Measurements from ENCODE around the gene IL24. TPM values are rescaled to one million over a fixed set of nuclear protein-coding genes. Genes with fewer than 3 reads are reported as not detected.

IL24 gene
- total RNA-seq, 1 donor from 2014 or later: not detected

DNA sequence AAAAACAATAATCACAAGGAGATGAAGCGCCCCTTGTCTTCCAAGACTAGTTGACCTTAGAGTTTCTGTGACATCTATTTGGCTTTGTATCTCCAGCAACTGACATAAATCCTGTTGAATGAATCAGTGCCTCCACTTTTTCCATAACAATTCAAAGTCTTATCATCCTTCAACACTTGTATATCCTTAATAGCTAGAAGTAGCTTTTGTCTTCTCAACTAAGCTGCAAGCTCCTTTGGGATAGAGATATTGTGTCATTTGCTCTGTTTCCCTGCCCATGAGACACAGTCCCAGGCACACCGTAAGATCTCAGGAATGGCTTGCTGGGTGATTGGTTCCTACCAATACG, 43.3 kb downstream of the IL24 start:
- no peak overlapping the region for H3K4me3 Mint-ChIP-seq
- no peak overlapping the region for H3K27ac Mint-ChIP-seq
- no peak overlapping the region for H3K4me2 ChIP-seq
- no peaks in the 10 kb centered on the region for H3K9me3 Mint-ChIP-seq
- no peak overlapping the region for H3K9ac ChIP-seq
- H2AFZ ChIP-seq (replicated peaks): no peak overlapping the region
- H3K36me3 ChIP-seq: no peaks in the 10 kb centered on the region
- peaks cover 3% of the 10 kb centered on the region for H3K27me3 Mint-ChIP-seq (ENCODE audit: insufficient read depth, low read depth)
- TF ChIP-seq EZH2 (IDR thresholded peaks at IDR 0.05) (no peak), EZH2phosphoT487 (IDR thresholded peaks at IDR 0.05) (no peak)
- H3K4me1 ChIP-seq: no peaks in the 10 kb centered on the region
- no peaks in the 10 kb centered on the region for H4K20me1 ChIP-seq (ENCODE audit: low read depth)
- no peak overlapping the region for H3K4me3 ChIP-seq
- no peaks in the 10 kb centered on the region for H3K9me3 ChIP-seq (ENCODE audit: low read depth)
- H3K79me2 ChIP-seq (ENCODE audit: low read depth): no peaks in the 10 kb centered on the region
- no peaks in the 10 kb centered on the region for H3K27me3 ChIP-seq
- DNase-seq (ENCODE audit: low spot score): no peak
- no peaks in the 10 kb centered on the region for H3K4me1 Mint-ChIP-seq
- no peaks in the 10 kb centered on the region for H3K36me3 Mint-ChIP-seq
- no peak overlapping the region for H3K27ac ChIP-seq
- no peaks in the 10 kb centered on the region for H3F3A ChIP-seq (ENCODE audit: low read depth)

DNA sequence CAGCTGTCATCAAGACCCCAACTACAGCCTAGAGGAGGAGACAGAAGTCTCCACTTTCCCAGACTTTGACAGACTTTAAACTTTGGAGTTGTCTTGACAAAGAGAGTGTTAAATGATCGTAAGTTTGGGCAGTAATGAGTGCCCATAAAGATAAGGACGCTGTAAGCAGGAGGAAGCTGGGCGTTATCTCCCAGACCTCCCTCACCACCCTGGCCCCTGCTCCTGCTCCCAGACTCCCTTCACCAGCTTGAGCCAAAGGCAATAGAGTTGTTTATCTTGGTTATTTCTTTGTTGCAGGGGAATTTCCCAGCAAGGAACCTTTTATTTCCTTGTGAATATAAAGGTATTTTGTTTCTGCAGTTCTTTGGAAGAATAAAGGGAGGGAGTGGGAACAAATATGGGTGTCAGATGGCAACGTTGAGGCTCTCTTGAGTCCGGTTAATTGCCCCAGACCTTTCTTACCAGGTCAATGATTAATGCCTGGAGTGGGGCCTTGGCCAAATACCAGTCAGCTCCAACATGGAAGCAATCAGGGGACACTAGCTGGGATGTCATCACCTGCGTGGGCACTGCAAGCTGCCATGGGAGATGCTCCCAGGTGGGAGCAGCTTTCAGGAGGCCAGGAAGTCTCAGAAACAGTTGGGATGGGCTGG, 44.6 kb downstream of the IL24 start:
- Mint-ChIP-seq H3K27me3 (ENCODE audit: insufficient read depth, low read depth) (peaks cover 3% of the 10 kb centered on the region), H3K4me3 (no peak overlapping the region), H3K4me1 (no peaks in the 10 kb centered on the region), H3K27ac (no peak overlapping the region), H3K9me3 (no peaks in the 10 kb centered on the region), H3K36me3 (no peaks in the 10 kb centered on the region)
- Histone ChIP-seq H3K9ac (no peak overlapping the region), H3K27me3 (no peaks in the 10 kb centered on the region), H3K27ac (no peak overlapping the region), H3K36me3 (no peaks in the 10 kb centered on the region), H3K79me2 (ENCODE audit: low read depth) (no peaks in the 10 kb centered on the region), H3K4me1 (no peaks in the 10 kb centered on the region), H2AFZ (replicated peaks) (no peak overlapping the region), H3K4me3 (no peak overlapping the region), H3K4me2 (no peak overlapping the region), H4K20me1 (ENCODE audit: low read depth) (no peaks in the 10 kb centered on the region), H3F3A (ENCODE audit: low read depth) (no peaks in the 10 kb centered on the region), H3K9me3 (ENCODE audit: low read depth) (no peaks in the 10 kb centered on the region)
- no peak for TF ChIP-seq EZH2 (IDR thresholded peaks at IDR 0.05)
- TF ChIP-seq, protein P1, sequence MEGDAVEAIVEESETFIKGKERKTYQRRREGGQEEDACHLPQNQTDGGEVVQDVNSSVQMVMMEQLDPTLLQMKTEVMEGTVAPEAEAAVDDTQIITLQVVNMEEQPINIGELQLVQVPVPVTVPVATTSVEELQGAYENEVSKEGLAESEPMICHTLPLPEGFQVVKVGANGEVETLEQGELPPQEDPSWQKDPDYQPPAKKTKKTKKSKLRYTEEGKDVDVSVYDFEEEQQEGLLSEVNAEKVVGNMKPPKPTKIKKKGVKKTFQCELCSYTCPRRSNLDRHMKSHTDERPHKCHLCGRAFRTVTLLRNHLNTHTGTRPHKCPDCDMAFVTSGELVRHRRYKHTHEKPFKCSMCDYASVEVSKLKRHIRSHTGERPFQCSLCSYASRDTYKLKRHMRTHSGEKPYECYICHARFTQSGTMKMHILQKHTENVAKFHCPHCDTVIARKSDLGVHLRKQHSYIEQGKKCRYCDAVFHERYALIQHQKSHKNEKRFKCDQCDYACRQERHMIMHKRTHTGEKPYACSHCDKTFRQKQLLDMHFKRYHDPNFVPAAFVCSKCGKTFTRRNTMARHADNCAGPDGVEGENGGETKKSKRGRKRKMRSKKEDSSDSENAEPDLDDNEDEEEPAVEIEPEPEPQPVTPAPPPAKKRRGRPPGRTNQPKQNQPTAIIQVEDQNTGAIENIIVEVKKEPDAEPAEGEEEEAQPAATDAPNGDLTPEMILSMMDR (IDR thresholded peaks at IDR 0.05): no peak
- TF ChIP-seq EZH2phosphoT487 (IDR thresholded peaks at IDR 0.05): no peak
- DNase-seq (ENCODE audit: low spot score): no peak

DNA sequence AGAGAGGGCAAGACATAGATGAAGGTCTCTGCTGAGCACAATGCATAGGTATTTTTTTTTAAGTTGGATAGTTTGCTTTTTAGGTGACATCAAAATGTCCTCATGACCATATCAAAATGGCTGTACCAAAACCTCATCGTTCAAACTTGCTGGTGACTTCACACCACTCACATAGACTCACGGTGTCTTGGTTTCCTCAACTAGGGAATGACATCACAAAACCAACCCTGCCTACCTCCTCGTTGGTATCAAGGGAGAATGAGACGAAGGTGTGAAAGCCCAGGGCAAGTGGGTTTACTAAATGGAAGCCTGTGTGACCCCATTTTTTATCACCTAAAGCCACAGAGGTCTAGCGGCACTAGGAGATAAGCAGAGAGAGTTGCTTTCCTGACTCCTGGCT, 47.5 kb downstream of the IL24 start:
- no peak overlapping the region for H3K4me3 Mint-ChIP-seq
- no peaks in the 10 kb centered on the region for H3K4me1 ChIP-seq
- H3K36me3 ChIP-seq: no peaks in the 10 kb centered on the region
- H3K27ac Mint-ChIP-seq: no peak overlapping the region
- TF ChIP-seq, protein P1 (IDR thresholded peaks at IDR 0.05): no peak
- TF ChIP-seq EZH2 (IDR thresholded peaks at IDR 0.05): no peak
- TF ChIP-seq EZH2phosphoT487 (IDR thresholded peaks at IDR 0.05): no peak
- H3K27me3 ChIP-seq: no peaks in the 10 kb centered on the region
- H3K4me1 Mint-ChIP-seq: no peaks in the 10 kb centered on the region
- no peaks in the 10 kb centered on the region for H3F3A ChIP-seq (ENCODE audit: low read depth)
- no peak overlapping the region for H3K27ac ChIP-seq
- no peak overlapping the region for H3K4me3 ChIP-seq
- H3K9me3 Mint-ChIP-seq: no peaks in the 10 kb centered on the region
- H3K4me2 ChIP-seq: no peak overlapping the region
- no peak for DNase-seq (ENCODE audit: low spot score)
- no peaks in the 10 kb centered on the region for H3K27me3 Mint-ChIP-seq (ENCODE audit: insufficient read depth, low read depth)
- no peaks in the 10 kb centered on the region for H3K79me2 ChIP-seq (ENCODE audit: low read depth)
- H3K9me3 ChIP-seq (ENCODE audit: low read depth): no peaks in the 10 kb centered on the region
- H3K36me3 Mint-ChIP-seq: no peaks in the 10 kb centered on the region
- H3K9ac ChIP-seq: no peak overlapping the region
- no peaks in the 10 kb centered on the region for H4K20me1 ChIP-seq (ENCODE audit: low read depth)
- no peak overlapping the region for H2AFZ ChIP-seq (replicated peaks)

DNA sequence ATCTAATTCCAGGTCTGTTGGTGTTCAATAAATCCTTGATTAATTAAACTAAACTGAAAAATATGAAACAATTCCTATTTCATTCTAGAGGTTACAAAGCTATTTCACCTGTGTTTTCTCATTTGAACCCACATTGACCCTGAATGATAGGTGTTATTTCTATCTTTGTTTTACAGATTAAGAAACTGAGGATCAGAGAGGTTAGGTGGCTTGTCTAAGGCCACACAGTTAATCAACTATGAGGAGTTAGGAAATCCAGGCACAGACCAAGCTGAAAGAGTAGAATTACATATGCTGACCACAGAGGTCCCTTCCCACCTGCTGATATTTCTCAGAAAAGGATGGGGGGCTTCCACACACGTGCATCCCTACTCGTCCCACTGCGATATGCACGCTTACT, 48.5 kb downstream of the IL24 start:
- H3F3A ChIP-seq (ENCODE audit: low read depth): no peaks in the 10 kb centered on the region
- H3K27me3 Mint-ChIP-seq (ENCODE audit: insufficient read depth, low read depth): no peaks in the 10 kb centered on the region
- no peaks in the 10 kb centered on the region for H4K20me1 ChIP-seq (ENCODE audit: low read depth)
- no peaks in the 10 kb centered on the region for H3K9me3 Mint-ChIP-seq
- no peaks in the 10 kb centered on the region for H3K79me2 ChIP-seq (ENCODE audit: low read depth)
- H3K4me2 ChIP-seq: no peak overlapping the region
- no peak overlapping the region for H2AFZ ChIP-seq (replicated peaks)
- H3K4me3 ChIP-seq: no peak overlapping the region
- no peaks in the 10 kb centered on the region for H3K36me3 ChIP-seq
- H3K4me3 Mint-ChIP-seq: no peak overlapping the region
- no peak overlapping the region for H3K27ac Mint-ChIP-seq
- H3K9me3 ChIP-seq (ENCODE audit: low read depth): no peaks in the 10 kb centered on the region
- TF ChIP-seq, protein P1 (IDR thresholded peaks at IDR 0.05): no peak
- TF ChIP-seq EZH2phosphoT487 (IDR thresholded peaks at IDR 0.05): no peak
- TF ChIP-seq EZH2 (IDR thresholded peaks at IDR 0.05): no peak
- DNase-seq (ENCODE audit: low spot score): no peak
- no peaks in the 10 kb centered on the region for H3K4me1 ChIP-seq
- H3K36me3 Mint-ChIP-seq: no peaks in the 10 kb centered on the region
- H3K27ac ChIP-seq: no peak overlapping the region
- no peaks in the 10 kb centered on the region for H3K27me3 ChIP-seq
- H3K9ac ChIP-seq: no peak overlapping the region
- no peaks in the 10 kb centered on the region for H3K4me1 Mint-ChIP-seq
